ENCODE results near the gene SLC7A5.
"Not testable (repeated sequence)": the region's sequence is repeated elsewhere in the genome, so short reads cannot be mapped to it uniquely, and the experiment has no call there.

SLC7A5 gene

GRCh38 chr16:87858151-87858993, 10.9 kb downstream of the SLC7A5 start:
- ChIA-PET CTCF (interaction anchor here (0.7 to 3.7 kb wide), 3 partner anchors 9 to 13 kb away, joined by 3 to 29 read pairs (median 3); no protein-coding TSS in a partner anchor), POLR2A (interaction anchor here (1.2 to 1.3 kb wide), 2 partner anchors 11 to 13 kb away, joined by 3 to 4 read pairs; partner anchors contain the start of gene SLC7A5)
- not testable (repeated sequence) for H3K4me1 ChIP-seq (ENCODE audit: control insufficient read depth, insufficient read depth, low read length); H3K4me3 ChIP-seq (ENCODE audit: low read depth, low read length); H3K36me3 ChIP-seq (ENCODE audit: control insufficient read depth in 2 of 2, insufficient read depth in 1 of 2, low read length in 2 of 2); H3K9me3 ChIP-seq (ENCODE audit: control insufficient read depth, insufficient read depth, low read depth, low read length); H3K27ac ChIP-seq (ENCODE audit: extremely low read depth, low read depth, low read length)
- TF ChIP-seq ZNF768 (tag by site-specific recombination; IDR thresholded peaks at IDR 0.05), result peak; percentile 70; the same call in 1 of the 2 replicates

- POLR2A ChIA-PET, result interaction anchor here (0.7 to 1.1 kb wide), 4 partner anchors 8 to 12 kb away, joined by 3 to 4 read pairs (median 3); partner anchors contain the start of gene SLC7A5
- H3K36me3 ChIP-seq (ENCODE audit: control insufficient read depth in 2 of 2, insufficient read depth in 1 of 2, low read length in 2 of 2), result peaks cover 0 to 4% of the 10 kb centered on the region in 2 experiments; a peak in 1 of 3 replicates
Measured at GRCh38 chr16:87856791-87857228, 12.5 kb downstream of the SLC7A5 start.

DNA sequence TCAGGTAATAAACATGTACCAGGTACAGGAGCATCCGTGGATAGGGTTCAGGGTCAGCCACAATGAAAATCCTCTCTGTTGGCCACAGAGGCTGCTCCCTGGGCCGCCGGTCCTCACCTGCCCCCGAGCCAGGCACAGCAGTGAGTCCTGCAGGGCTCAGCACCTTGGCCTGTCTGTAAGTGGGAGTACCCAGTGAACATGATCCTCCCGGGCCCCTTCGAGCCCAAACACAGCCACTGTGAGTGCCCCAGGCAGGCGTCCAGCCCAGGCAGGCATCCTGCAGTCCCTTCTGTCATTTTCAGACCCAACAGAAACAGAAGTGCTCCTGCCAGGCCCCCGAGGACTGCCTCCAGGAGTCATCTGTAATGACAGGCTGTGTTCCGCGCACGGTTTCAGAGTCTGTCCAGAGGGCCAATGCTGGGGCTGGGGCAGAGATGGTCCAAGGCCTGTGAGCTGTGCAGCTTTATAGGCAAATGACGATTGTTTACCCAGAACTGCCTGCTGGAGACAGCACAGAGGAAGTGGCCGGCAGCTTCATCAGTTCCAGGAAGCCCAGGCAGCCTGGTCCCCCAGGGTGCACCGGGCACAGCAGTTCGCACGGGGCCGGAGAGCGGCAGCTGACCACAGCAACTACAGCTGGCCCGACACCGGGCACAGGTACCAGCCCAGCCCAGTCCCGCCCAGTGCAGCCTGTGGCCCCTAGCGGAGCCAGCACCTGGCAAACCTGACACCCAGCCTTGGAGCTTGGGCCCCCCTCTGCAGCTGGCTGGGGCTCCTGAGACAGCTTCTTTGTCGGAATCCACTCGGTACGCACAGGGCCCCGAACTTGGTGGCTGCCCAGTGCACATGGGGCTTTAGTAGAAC, 13.2 kb downstream of the SLC7A5 start:
- CTCF ChIA-PET, result interaction anchor here (0.7 to 1.7 kb wide), 4 partner anchors 15 to 267 kb away, joined by 3 to 7 read pairs (median 6); no protein-coding TSS in a partner anchor
- Histone ChIP-seq H3K27ac (ENCODE audit: extremely low read depth, low read depth, low read length) (no peak overlapping the region; the same call in 1 of the 2 replicates), H3K9me3 (ENCODE audit: control insufficient read depth, insufficient read depth, low read depth, low read length) (no peaks in the 10 kb centered on the region), H3K4me1 (ENCODE audit: control insufficient read depth, insufficient read depth, low read length) (peaks cover 8% of the 10 kb centered on the region), H3K4me3 (ENCODE audit: low read depth, low read length) (no peak overlapping the region), H3K36me3 (ENCODE audit: control insufficient read depth in 2 of 2, insufficient read depth in 1 of 2, low read length in 2 of 2) (peaks cover 0 to 4% of the 10 kb centered on the region in 2 experiments; a peak in 1 of 3 replicates)
- POLR2A ChIA-PET, result interaction anchor here (0.7 to 1.1 kb wide), 4 partner anchors 9 to 13 kb away, joined by 3 to 4 read pairs (median 3); partner anchors contain the start of gene SLC7A5
- TF ChIP-seq ZNF239 (tag by site-specific recombination; IDR thresholded peaks at IDR 0.05), result no peak
- TF ChIP-seq, protein P1, sequence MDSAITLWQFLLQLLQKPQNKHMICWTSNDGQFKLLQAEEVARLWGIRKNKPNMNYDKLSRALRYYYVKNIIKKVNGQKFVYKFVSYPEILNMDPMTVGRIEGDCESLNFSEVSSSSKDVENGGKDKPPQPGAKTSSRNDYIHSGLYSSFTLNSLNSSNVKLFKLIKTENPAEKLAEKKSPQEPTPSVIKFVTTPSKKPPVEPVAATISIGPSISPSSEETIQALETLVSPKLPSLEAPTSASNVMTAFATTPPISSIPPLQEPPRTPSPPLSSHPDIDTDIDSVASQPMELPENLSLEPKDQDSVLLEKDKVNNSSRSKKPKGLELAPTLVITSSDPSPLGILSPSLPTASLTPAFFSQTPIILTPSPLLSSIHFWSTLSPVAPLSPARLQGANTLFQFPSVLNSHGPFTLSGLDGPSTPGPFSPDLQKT (IDR thresholded peaks at IDR 0.05; ENCODE audit: borderline replicate concordance, low read depth, low read length), result no peak
- TF ChIP-seq ZNF514 (tag by site-specific recombination; IDR thresholded peaks at IDR 0.05), result no peak
- TF ChIP-seq, protein P2, sequence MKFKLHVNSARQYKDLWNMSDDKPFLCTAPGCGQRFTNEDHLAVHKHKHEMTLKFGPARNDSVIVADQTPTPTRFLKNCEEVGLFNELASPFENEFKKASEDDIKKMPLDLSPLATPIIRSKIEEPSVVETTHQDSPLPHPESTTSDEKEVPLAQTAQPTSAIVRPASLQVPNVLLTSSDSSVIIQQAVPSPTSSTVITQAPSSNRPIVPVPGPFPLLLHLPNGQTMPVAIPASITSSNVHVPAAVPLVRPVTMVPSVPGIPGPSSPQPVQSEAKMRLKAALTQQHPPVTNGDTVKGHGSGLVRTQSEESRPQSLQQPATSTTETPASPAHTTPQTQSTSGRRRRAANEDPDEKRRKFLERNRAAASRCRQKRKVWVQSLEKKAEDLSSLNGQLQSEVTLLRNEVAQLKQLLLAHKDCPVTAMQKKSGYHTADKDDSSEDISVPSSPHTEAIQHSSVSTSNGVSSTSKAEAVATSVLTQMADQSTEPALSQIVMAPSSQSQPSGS (tag by site-specific recombination; IDR thresholded peaks at IDR 0.05; ENCODE audit: low read depth), result no peak
- TF ChIP-seq ZNF114 (tag by site-specific recombination; IDR thresholded peaks at IDR 0.05), result no peak
- TF ChIP-seq ZNF404 (tag by site-specific recombination; IDR thresholded peaks at IDR 0.05), result no peak
- TF ChIP-seq, protein P3, sequence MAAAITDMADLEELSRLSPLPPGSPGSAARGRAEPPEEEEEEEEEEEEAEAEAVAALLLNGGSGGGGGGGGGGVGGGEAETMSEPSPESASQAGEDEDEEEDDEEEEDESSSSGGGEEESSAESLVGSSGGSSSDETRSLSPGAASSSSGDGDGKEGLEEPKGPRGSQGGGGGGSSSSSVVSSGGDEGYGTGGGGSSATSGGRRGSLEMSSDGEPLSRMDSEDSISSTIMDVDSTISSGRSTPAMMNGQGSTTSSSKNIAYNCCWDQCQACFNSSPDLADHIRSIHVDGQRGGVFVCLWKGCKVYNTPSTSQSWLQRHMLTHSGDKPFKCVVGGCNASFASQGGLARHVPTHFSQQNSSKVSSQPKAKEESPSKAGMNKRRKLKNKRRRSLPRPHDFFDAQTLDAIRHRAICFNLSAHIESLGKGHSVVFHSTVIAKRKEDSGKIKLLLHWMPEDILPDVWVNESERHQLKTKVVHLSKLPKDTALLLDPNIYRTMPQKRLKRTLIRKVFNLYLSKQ (tag by site-specific recombination; IDR thresholded peaks at IDR 0.05; ENCODE audit: borderline replicate concordance), result no peak
- TF ChIP-seq GLIS1 (tag by site-specific recombination; IDR thresholded peaks at IDR 0.05), result 0 out of 2 replicates have a peak, but pooled peaks have one; percentile 9
- TF ChIP-seq, protein P4, sequence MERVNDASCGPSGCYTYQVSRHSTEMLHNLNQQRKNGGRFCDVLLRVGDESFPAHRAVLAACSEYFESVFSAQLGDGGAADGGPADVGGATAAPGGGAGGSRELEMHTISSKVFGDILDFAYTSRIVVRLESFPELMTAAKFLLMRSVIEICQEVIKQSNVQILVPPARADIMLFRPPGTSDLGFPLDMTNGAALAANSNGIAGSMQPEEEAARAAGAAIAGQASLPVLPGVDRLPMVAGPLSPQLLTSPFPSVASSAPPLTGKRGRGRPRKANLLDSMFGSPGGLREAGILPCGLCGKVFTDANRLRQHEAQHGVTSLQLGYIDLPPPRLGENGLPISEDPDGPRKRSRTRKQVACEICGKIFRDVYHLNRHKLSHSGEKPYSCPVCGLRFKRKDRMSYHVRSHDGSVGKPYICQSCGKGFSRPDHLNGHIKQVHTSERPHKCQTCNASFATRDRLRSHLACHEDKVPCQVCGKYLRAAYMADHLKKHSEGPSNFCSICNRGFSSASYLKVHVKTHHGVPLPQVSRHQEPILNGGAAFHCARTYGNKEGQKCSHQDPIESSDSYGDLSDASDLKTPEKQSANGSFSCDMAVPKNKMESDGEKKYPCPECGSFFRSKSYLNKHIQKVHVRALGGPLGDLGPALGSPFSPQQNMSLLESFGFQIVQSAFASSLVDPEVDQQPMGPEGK (tag by site-specific recombination; IDR thresholded peaks at IDR 0.05), result peak; percentile 22; the same call in 1 of the 2 replicates
- no peak for TF ChIP-seq ZNF175 (tag by site-specific recombination; IDR thresholded peaks at IDR 0.05)
- TF ChIP-seq ZNF610 (tag by site-specific recombination; IDR thresholded peaks at IDR 0.05; ENCODE audit: borderline replicate concordance), result no peak
- TF ChIP-seq ZBTB20 (tag by site-specific recombination; IDR thresholded peaks at IDR 0.05), result peak; percentile 92
- TF ChIP-seq KLF16 (tag by site-specific recombination; IDR thresholded peaks at IDR 0.05), result no peak
- no peak for TF ChIP-seq ZNF146 (tag by site-specific recombination; IDR thresholded peaks at IDR 0.05)
- TF ChIP-seq ZNF10 (tag by site-specific recombination; IDR thresholded peaks at IDR 0.05), result no peak

More at GRCh38 chr16:87856791-87857228, 12.5 kb downstream of the SLC7A5 start:
- TF ChIP-seq GLIS1 (tag by site-specific recombination; IDR thresholded peaks at IDR 0.05), result peak; percentile 37; the same call in 1 of the 2 replicates
- TF ChIP-seq SP7 (tag by site-specific recombination; IDR thresholded peaks at IDR 0.05), result no peak
- no peaks in the 10 kb centered on the region for H3K9me3 ChIP-seq (ENCODE audit: control insufficient read depth, insufficient read depth, low read depth, low read length)
- CTCF ChIA-PET, result interaction anchor here (1.2 to 1.7 kb wide), 2 partner anchors 50 to 77 kb away, joined by 6 to 7 read pairs; no protein-coding TSS in a partner anchor
- no peak overlapping the region for H3K27ac ChIP-seq (ENCODE audit: extremely low read depth, low read depth, low read length)
- no peak overlapping the region for H3K4me3 ChIP-seq (ENCODE audit: low read depth, low read length)
- H3K4me1 ChIP-seq (ENCODE audit: control insufficient read depth, insufficient read depth, low read length), result peaks cover 8% of the 10 kb centered on the region
